GM12878 (cell line): ENCODE data around the gene MT1X.

ENCODE experiments used
- CEBPB ChIP-seq, 2 experiments: fragments of 150-350 bp in 1 of 2; IDR thresholded peaks; 2 replicates each; pipeline ENCODE4 v1.6.1; 2012 to 2014; ENCODE audit warnings: low read depth in 2 of 2, low read length in 2 of 2, borderline replicate concordance in 1 of 2, inconsistent platforms in 1 of 2
- CREB1 ChIP-seq: IDR thresholded peaks from 2 replicates; pipeline ENCODE4 v1.6.1; 2012; ENCODE audit warnings: low read depth, mild to moderate bottlenecking, inconsistent platforms
- CTCF ChIP-seq, 3 experiments: IDR thresholded peaks in 2 of 3; conservative IDR thresholded peaks in 1 of 3; 2 replicates each; pipeline ENCODE4 v1.5.1; 2011; ENCODE audit warnings: low read depth in 3 of 3, low read length in 3 of 3, mild to moderate bottlenecking in 3 of 3, control low read depth in 2 of 3, moderate library complexity in 2 of 3, inconsistent platforms in 1 of 3, mixed read lengths in 1 of 3; ENCODE audit not compliant: control insufficient read depth in 2 of 3, insufficient read depth in 1 of 3; ENCODE audit errors: extremely low read depth in 1 of 3
- EZH2 ChIP-seq: IDR thresholded peaks from 2 replicates; pipeline ENCODE4 v1.6.1; 2012; ENCODE audit warnings: low read depth, mild to moderate bottlenecking, control low read depth, inconsistent platforms, low read length, borderline replicate concordance; ENCODE audit not compliant: control insufficient read depth
- GABPA ChIP-seq: IDR thresholded peaks from 2 replicates; pipeline ENCODE4 v1.6.1; 2014; ENCODE audit warnings: antibody characterized with exemption, low read depth, mild to moderate bottlenecking, inconsistent platforms
- JUND ChIP-seq: IDR thresholded peaks from 2 replicates; pipeline ENCODE4 v1.6.1; 2012; ENCODE audit warnings: low read depth, mild to moderate bottlenecking, low read length, improper control_type of control experiment, moderate library complexity
- MTA2 ChIP-seq: fragments of 450-650 bp; IDR thresholded peaks from 2 replicates; pipeline ENCODE4 v1.6.1; 2016; ENCODE audit warnings: low read depth, mild to moderate bottlenecking, moderate library complexity
- REST ChIP-seq: IDR thresholded peaks from 2 replicates; pipeline ENCODE4 v1.6.1; 2012; ENCODE audit warnings: mild to moderate bottlenecking, low read depth, low read length
- SMC3 ChIP-seq: IDR thresholded peaks from 2 replicates; pipeline ENCODE4 v1.6.1; 2011; ENCODE audit warnings: low read length, improper control_type of control experiment, borderline replicate concordance
- USF1 ChIP-seq: IDR thresholded peaks from 2 replicates; pipeline ENCODE4 v1.6.1; 2011; ENCODE audit warnings: borderline replicate concordance, low read depth, mild to moderate bottlenecking, moderate library complexity, mixed read lengths, low read length; ENCODE audit not compliant: insufficient read depth; ENCODE audit errors: extremely low read length
- USF2 ChIP-seq: IDR thresholded peaks from 2 replicates; pipeline ENCODE4 v1.6.1; 2011; ENCODE audit warnings: low read depth, low read length, improper control_type of control experiment, borderline replicate concordance
- ZBTB33 ChIP-seq: fragments of 450-650 bp; IDR thresholded peaks from 2 replicates; pipeline ENCODE4 v1.6.1; 2017; ENCODE audit warnings: mild to moderate bottlenecking
- ZNF274 ChIP-seq: IDR thresholded peaks from one replicate; pipeline ENCODE4 v1.8.0; 2011; ENCODE audit not compliant: insufficient read length, insufficient read depth

- no peak for TF ChIP-seq USF2
- no peak for TF ChIP-seq CEBPB (IDR thresholded peaks at IDR 0.05; ENCODE audit: borderline replicate concordance in 1 of 2, low read depth in 2 of 2, low read length in 2 of 2)
- no peak for TF ChIP-seq CTCF (IDR thresholded peaks at IDR 0.05 in 2 of 3, conservative IDR thresholded peaks at IDR 0.05 in 1 of 3; ENCODE audit: control insufficient read depth in 2 of 3, extremely low read depth in 1 of 3, insufficient read depth in 1 of 3, low read depth in 3 of 3, low read length in 3 of 3)
- TF ChIP-seq EZH2: no peak
- no peak for TF ChIP-seq MTA2
- no peak for TF ChIP-seq GABPA
- TF ChIP-seq USF1: no peak
- TF ChIP-seq JUND: no peak
- TF ChIP-seq ZBTB33: no peak
- no peak for TF ChIP-seq CREB1
- TF ChIP-seq REST: no peak
- no peak for TF ChIP-seq SMC3
- TF ChIP-seq ZNF274: no peak
These were observed 19.6 kb upstream of the MT1X start for GRCh38 chr16:56662357-56663354.
